HL-60/S4 (cell line): ENCODE results near the gene PITPNM1.
"Not testable (repeated sequence)": the region's sequence is repeated elsewhere in the genome, so short reads cannot be mapped to it uniquely, and the experiment has no call there.

Experiments used
- in situ Hi-C: fragments of 300-500 bp; cut with MboI; formaldehyde crosslinking; loops from 2 replicates; pipeline ENCODE4 v1.14.3; 2022; ENCODE audit warnings: low sequenced_read_pairs

Gene PITPNM1

GRCh38 chr11:67491276-67492068, 13.7 kb downstream of the PITPNM1 start:
- in situ Hi-C loops = no loop called here

DNA sequence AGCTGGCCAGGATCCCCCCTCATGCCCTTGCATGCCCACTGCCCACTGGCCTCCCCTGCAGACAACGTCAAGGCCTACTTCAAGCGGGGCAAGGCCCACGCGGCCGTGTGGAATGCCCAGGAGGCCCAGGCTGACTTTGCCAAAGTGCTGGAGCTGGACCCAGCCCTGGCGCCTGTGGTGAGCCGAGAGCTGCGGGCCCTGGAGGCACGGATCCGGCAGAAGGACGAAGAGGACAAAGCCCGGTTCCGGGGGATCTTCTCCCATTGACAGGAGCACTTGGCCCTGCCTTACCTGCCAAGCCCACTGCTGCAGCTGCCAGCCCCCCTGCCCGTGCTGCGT, 14.5 kb downstream of the PITPNM1 start:
- in situ Hi-C loops = no loop called here

DNA sequence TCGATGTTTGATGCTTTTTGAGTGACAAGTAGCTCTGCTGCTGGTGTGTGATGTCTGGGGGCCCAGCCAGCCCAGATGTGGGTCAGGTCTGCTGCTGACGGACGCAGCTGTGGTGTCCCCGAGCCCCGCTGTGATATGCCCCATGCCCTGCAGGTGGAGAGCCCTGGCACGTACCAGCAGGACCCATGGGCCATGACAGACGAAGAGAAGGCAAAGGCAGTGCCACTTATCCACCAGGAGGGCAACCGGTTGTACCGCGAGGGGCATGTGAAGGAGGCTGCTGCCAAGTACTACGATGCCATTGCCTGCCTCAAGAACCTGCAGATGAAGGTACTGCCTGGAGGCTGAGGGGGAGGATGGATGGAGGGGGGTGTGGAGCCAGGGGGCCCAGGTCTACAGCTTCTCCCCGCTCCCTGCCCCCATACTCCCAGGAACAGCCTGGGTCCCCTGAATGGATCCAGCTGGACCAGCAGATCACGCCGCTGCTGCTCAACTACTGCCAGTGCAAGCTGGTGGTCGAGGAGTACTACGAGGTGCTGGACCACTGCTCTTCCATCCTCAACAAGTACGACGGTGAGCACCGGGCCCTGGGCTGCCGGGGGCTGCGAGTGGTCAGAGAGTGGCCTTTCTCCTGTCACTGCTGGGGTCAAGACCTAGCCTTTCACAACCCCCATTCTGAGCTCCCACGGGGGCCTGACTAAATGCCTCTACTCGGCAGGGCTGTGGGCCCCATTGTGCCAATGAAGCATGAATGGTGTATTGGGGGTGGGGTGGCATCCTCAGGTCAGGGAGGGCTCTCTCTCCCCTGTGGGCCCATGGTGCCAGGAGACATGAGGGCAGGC, 15.1 kb downstream of the PITPNM1 start:
- in situ Hi-C loops = no loop called here

GRCh38 chr11:67489203-67489884, 15.8 kb downstream of the PITPNM1 start:
- in situ Hi-C loops = no loop called here

GRCh38 chr11:67486481-67487195, 18.5 kb downstream of the PITPNM1 start:
- in situ Hi-C loops = no loop called here

GRCh38 chr11:67485873-67486361, 19.2 kb downstream of the PITPNM1 start:
- in situ Hi-C loops = not testable (repeated sequence)

GRCh38 chr11:67484847-67485311, 20.3 kb downstream of the PITPNM1 start:
- in situ Hi-C loops = no loop called here

- in situ Hi-C loops = no loop called here
These were observed 21.1 kb downstream of the PITPNM1 start for GRCh38 chr11:67483831-67484665.

DNA sequence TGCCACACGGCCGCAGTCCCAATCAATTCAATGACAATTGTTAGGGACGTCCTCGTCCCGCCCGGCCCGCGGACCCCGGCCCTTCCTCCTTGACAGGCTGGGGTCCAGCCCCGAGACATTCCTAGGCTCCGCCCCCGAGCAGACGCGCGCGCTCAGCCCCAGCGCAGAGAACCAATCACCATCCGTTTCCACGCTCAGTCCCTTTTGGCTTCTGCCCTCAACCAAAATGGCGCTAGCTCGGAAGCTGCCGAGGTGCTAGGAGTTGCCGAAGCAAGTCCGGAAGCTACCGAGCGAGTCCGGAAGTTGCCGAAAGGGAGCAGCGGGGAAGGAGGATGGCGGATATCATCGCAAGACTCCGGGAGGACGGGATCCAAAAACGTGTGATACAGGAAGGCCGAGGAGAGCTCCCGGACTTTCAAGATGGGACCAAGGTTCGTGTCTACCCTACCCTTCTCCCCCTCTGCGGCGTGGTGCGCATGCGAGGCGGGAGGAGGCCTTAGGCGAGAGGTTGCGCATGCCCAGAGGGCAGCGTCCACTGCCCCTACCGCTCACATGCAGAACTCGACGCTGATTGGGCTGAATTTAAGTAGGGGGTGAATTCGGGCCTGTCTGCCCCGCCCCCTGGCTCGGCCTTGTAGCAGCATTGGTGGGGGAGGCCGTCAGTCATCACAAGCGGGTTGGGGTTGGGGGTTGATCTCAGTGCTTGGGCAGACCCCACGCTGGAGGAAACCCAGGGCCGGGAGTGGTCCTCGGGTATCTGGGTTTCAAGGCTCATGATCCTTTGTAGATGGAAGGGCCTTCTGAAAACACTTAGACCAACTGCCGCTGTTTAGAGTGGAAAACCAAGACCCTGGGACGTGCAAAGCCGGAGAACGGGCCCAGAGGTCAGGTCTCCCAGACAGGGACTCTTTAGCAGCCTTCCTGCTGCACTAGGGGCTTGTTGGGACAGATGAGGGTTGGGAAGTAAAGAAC, 22.1 kb downstream of the PITPNM1 start, which contains the start of gene AIP:
Gene AIP (plus strand): TSS at position 200 of the 972 bp plus-strand sequence. CDS start 133 bp downstream, at position 333.
- in situ Hi-C loops = no loop called here

DNA sequence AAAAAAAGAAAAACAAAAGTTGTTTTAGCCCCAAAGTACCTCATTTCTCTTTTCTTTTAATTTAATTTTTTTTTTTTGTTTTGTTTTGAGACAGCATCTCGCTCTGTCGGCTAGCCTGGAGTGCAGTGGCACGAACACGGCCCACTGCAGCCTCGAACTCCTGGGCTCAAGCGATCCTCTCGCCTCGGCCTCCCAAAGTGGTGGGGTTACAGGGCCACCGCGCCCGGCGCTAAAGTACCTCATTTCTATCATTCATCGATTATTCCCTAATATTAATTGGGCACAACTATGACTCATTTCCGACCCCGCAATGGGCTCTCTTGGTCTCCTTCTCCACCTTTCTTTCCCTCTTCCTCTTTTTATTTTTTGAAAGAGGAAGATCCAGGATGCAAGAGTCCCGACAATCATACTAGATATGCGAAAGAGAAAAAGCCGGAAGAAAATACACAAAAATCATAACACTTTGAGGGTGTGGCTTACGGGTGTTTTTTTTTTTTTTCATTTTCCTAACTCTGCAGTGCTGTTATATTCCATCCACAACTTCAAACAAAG, 22.8 kb downstream of the PITPNM1 start:
- in situ Hi-C loops = no loop called here

DNA sequence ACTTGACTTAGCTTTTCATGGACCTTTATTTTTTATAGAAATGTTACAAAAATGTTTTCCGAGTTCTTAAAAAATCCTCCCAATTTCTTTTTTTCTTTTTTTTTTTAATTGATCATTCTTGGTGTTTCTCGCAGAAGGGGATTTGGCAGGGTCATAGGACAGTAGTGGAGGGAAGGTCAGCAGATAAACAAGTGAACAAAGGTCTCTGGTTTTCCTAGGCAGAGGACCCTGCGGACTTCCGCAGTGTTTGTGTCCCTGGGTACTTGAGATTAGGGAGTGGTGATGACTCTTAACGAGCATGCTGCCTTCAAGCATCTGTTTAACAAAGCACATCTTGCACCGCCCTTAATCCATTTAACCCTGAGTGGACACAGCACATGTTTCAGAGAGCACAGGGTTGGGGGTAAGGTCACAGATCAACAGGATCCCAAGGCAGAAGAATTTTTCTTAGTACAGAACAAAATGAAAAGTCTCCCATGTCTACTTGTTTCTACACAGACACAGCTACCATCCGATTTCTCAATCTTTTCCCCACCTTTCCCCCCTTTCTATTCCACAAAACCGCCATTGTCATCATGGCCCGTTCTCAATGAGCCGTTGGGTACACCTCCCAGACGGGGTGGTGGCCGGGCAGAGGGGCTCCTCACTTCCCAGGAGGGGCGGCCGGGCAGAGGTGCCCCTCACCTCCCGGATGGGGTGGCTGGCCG, 27.7 kb downstream of the PITPNM1 start:
- in situ Hi-C loops = not testable (repeated sequence)

- in situ Hi-C loops = not testable (repeated sequence)
These were observed 28.5 kb downstream of the PITPNM1 start for GRCh38 chr11:67476692-67477091.

- in situ Hi-C loops = no loop called here
These were observed 32.3 kb downstream of the PITPNM1 start for GRCh38 chr11:67472882-67473281.

DNA sequence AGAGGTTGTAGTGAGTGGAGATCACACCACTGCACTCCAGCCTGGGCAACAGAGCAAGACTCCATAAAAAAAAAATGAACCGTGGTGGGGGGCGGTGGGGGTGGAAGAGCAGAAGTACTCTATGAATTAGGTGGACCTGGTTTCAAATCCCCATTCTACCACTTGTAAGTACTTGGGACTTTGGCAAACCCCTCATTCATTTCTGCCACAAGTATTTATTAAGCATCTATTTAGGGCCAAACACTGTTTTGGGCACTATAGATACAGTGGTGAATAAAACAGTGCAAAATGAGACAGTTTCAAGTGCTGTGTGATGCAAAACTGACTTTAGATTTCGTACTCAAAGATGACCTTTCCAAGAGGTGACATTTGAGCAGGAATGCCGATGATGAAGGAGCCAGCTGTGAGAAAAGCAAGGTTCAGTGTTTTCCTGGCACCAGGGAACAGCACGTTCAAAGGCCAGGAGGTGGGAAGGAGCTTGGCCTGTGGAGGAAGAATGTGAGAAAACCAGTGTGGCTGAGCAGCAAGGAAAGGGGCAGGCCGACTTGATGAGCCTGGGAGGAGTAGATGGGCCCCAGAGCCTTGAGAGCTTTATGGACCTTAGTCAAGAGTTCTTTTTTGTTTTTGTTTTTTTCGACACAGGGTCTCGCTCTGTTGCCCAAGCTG, 34.7 kb downstream of the PITPNM1 start:
- in situ Hi-C loops = no loop called here

DNA sequence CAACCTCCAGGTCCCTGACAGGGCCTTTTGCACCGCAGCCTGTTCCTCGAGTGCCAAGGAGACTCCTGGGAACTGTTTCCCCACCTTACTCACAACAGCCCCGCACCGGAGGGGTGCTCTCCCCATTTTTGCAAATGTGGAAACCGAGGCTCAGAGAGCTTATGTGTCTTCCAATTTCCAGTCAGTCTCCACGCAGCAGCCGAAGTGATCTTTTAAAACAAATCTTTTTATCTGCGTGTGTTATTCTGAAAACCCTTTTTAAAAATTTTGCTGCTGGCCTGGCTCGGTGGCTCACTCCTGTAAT, 35.7 kb downstream of the PITPNM1 start:
- in situ Hi-C loops = no loop called here

DNA sequence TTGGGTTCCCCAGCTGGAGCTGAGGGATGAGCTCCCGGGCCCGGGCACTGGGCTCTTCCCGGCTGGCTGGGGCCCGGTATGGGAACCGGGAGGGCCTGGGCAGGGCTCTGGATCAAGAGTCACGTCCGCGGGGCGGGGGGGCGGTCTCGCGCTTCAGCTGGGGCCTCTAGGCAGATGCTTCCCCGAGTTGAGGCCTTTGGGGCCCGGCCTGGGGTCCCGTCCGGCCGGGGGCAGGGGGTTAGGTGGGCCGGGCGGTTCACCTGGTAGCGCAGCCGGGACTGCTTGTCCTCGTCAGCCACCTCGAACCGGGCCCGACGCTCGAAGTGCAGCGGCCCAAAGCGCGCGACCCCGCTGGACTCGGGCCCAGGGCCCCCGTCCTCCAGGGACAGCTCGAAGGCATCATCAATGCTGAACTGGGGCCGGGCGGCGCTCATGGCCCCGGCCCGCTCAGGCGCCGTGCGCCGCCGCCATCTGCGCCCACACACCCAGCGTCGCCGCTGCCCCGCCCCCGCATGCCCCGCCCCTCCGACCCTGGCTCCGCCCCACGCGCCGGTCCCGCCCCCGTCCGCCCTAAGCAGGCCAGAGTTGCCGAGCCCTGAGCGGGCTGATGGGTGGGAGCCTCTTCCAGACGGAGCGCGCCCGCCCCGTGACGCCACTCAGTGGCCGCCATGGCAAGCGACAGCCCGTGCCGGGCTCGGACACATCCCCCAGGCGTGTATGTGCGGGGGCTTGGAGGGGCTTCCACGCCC, 36.2 kb downstream of the PITPNM1 start, which contains the start of gene TMEM134:
Gene TMEM134 (minus strand): TSS at position 493 of the 749 bp plus-strand sequence. CDS start 59 bp downstream, at position 434.
- in situ Hi-C loops = no loop called here

DNA sequence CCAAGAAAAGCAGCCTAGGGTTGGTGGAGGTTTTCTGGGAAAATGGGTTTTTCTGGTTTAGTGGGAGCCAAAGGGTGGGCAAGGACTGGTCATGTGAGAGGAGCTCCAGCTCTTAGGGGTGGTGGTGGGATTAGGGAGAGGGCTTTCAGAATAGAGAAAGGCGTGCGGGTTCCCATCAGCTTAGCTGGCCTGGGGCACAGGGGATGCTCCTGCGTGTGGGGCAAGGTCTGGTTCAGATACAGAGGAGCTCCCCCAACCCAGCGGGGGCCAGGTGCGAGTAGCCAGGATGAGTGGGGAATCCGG, 36.8 kb downstream of the PITPNM1 start:
- in situ Hi-C loops = no loop called here
